Measurements from ENCODE around the gene TEAD1.

TEAD1 gene

DNA sequence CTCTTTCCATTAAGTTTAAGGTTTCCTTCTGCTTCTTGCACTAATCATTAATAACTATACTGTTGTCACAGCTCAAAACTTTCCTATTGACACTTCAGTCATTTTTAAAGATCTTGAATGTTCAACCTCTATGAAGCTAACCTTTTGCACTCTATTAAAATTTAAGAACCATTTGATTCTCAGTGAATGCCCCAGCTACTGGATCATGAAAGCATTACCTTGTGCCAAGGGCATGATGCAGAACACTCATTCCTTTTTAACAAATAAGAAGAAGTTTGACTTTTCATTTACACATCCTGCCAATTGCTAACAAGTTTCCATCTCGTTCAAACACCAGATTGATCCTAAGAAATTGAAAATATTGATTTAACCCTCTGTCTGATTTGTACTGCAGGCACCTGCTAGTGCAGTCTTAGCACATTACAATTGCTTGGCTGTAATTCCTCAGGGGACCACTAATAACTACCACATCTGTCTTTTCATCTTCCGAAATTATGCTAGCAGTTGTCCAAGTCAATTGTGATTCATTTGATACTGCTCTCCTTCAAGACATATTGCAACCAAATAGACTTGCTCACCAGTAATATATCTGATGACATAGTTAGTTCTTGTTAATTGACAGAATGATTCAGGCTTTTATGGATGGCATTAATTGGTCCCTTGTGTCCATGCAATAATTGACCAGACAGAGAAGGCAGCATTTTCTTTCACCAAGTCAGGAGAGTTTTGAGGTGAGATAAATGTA is 158.4 kb downstream of the TEAD1 start:
- DNase-seq (ENCODE audit: low read depth, low spot score), result no peak

DNA sequence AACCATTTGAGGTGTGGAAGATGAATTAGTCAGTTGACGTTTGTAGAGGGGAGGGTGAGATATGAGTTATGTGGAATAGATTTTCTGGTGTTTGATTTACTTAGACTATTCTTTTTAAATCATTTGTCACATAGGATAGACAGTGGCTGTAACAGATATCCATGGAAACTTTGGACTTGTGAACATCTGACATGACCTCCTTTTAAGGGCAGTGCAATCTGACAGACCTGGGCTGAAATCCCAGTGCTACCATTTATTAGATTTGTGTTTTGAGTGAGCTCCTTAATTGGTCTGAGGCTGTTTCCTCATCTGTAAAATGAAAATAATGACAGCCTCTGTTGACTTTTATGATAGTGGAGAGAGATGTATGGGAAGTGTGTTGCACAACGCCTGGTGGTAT is 159.9 kb downstream of the TEAD1 start:
- DNase-seq (ENCODE audit: low read depth, low spot score), result no peak

DNA sequence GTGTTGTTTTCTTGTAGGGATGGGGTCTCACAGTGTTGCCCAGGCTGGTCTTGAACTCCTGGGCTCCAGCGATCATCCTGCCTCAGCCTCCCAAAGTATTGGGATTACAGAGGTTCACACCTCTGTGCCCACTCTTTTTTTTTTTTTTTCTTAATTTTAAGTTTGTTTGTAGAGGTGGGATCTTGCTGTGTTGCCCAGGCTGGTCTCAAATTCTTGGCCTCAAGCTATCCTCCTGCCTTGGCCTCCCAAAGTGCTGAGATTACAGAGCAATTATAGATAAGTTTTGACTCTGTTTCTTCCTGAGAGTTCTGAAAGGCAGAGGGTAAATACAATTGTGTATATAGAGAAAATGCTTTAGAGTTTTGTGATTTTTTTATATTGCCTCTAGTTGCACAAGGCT is 160.4 kb downstream of the TEAD1 start:
- no peak for DNase-seq (ENCODE audit: low read depth, low spot score)

DNA sequence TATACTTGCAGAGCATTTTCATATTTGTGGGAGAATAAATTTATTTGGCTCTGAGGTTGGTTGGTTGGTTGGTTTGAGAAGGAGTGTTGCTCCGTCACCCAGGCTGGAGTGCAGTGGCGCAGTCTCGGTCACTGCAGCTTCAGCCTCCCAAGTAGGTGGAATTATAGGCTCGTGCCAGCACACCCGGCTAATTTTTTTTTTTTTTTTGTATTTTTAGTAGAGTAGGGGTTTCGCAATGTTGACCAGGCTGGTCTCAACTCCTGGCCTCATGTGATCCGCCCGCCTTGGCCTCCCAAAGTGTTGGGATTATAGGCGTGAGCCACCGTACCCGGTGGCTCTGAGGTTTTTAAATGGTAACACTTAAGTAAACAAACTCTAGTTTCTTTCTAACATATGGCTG is 161.1 kb downstream of the TEAD1 start:
- DNase-seq (ENCODE audit: low read depth, low spot score), result no peak

DNA sequence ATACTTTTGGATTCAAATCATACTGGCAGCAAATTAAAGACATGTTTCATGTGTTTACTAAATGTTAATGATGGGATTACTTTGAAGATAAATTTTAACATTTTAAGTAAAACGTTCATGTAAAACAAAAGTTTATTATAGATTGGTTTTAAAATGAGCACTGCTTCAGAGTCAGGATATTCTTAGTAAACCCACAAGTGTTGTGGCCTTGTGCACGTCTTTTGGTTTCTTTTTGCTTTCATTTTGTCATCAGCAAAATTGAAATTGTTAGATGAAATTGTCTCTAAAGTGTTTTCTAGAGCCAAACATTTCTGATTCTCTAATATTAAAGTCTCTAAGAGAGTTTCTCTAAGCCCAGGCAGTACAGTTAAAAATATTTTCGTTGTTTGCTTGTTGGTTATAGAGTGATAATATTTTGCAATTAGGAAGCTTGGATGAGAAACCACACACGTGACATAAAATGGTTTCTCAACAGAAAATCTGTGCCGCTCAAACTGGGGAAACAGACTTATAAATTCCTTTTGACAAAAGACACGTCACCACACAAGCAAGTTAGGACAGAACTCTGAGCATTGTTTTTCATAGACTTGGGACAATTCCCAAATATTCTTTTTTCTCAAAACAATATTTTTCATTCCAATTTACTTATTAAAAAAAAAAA is 164.4 kb downstream of the TEAD1 start:
- no peak for DNase-seq (ENCODE audit: low read depth, low spot score)

DNA sequence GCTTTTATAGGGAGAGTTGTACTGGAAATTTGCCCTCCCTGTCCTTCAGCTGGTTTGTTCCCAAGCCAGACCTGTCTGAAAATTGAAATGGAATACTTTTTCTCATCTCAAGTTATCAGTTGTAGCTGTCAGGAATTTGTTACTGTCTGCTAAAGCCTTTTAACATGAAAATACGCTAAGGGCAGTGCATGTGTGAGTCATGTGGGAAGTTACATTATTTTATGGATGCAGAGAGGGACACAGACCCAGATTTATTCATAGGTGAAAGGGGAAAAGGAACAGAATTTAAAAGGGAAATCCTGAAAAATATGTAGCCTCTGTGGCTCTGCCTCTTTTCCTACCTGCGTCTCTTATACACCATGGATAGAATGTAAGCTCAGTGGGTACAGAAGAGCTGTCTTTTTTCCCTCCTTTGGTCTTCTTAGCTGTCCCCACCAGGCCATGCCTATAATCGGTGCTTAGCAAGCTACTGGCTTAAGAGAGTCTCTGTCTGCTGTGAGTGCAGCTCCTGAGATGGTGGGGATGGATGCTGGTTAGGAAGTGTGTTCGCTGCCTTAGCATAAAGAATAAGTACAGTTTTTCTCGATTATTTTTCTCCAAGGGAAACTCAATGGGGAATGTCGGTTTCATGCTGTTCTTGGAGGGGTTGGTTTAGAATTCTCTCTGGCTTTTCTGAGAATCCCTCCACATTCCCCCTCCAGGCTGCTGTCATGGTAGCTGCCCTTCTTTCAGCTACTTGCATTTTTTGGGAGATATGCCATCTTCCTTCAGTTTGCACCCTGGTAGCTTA is 166.8 kb downstream of the TEAD1 start:
- DNase-seq (ENCODE audit: low read depth, low spot score), result peak; percentile 12

DNA sequence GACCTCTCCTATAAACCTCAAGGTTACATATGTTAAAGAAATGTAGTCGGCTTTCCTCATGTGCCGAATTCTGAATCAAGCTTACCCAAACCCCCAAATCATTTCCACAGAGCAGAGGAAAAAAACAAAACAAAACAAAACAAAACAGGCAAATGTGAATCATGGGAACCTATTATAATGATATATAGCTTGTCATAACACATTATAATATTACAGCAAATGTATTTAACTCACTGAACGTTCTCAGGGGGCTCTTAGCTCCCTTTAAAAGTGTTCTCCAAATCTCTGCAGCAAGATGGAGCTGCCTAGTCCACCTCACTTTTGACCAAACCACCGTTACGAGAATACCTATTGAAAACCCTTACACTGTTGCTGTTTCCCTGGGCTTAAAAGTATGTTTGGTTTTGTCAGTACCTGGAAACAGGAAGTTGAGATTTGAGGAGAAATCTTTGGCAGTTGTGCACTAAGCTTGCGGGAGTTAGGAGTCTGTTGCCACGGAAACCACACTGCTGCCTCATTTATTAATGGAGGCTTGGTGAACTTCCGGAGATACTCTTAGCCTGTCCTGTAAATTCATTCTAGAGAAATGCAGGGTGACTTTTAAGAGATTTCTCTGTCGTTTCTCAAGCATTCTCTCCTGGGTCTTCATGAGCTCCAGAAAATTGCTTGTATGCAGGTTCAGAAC is 167.9 kb downstream of the TEAD1 start:
- no peak for DNase-seq (ENCODE audit: low read depth, low spot score)

DNA sequence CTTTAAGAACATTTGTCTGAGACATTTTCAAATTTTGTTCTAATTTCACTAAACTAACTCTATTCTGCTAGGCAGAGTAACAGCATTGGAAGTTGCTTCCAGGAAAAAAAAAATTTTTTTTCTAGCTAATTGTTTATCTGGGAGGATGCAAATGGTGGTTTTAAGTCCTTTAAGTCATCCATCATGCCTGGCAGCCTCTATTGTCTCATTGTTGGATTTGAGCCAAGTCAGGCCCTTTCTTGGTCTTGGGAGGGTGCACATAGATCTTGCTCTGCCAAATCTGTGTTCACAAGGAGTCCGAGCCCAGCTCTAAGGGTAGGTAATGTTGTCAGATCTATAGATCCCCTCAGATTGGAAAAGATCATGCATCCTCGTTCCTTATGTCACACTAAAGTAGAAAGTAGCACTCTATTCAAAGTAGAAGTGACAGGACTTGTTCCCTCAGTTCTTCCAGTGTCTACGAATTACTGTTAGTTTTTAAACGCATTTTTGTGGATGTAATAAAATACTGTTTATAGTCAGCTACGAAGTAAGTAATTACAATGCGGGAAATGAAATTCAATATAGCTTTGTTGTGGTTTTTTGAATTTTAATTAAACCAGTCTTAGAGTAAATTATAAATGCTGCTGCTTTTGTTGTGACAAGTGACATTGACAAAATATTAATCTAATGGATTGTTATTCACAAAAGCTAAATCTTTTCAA is 168.9 kb downstream of the TEAD1 start:
- DNase-seq (ENCODE audit: low read depth, low spot score), result peak; percentile 74

DNA sequence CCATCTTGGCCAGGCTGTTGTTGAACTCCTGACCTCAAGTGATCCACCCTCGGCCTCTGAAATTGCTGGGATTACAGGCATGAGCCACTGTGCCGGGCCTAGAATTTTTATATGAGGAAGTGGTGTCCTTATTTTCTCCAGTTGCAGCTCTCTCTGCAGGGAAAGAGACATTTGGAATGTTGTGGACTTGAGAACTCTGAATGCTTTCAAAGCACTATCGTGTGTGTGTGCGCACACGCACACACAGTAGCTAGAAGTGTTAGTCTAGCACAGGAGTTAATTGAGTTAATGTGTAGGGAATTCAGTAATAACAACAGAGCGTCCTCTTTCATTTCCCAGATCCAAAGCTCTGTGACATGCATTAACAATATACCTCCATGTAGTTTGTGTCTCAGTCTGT is 170.9 kb downstream of the TEAD1 start:
- no peak for DNase-seq (ENCODE audit: low read depth, low spot score)

DNA sequence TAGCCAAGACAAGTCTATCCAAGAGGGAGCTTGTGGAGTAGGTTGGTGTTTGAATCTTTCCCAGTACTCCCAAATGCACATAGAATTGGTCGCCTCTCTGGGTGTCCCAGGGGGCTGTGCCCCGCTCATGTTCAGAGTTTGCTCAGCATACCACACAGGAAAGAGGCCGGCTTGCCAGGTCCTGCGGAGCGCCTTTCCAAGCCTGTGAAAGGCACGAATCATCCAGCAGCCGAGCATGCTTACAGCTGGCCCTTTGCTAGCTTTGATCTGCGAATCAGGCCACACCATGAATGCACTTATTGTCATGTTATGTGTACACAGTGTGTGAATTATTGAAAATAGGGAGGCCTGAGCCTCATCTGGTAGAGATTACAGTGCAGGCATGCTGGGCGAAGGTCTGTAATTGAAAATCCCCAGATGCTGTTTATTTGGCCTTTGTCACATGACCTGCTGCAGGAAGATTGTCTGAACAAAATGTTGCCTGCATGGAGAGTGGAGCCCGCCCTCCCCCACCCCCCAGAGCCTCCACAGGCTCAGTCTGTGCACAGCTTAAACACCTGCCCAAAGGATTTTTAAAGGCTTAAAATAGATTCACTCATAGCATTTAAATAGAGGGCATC is 171.6 kb downstream of the TEAD1 start:
- no peak for DNase-seq (ENCODE audit: low read depth, low spot score)

DNA sequence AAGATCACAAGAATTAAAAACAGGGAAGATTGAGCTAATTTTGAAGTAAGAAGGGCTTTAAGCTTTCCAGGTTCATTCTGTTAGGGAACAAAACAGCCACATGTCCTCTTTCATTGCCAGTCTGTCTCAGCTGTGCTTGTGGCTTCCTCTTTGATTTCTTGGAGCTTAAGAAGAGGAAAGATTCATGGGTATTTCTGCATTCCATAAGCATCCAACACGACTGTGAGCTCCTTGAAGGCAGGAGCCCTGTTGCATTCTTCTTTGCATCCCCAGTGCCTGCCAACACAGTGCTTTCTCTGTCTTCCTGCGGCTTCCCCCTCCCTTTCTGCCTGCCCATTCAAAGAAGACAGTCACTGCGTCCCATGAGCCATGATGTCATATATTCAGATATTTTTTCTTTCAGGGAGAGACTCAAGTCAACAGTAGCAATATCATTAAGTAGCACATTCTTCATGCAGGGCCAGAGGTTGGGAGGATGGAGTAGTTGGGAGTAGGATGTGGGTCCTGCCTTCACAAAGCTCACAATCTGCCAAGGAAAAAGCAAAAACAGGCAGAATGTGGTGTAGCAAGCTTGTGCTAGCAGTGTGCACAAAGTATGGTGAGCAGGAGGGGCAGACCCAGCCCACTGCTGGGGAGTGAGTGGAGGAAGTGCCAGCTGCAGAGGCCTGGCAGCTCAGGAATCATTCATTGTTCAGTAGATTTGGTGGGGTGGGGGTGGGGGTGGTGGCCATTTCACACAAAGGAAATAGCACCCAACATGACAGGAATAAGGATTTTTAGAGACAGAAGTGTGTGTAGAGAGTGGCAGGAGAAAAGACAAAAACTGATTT is 172.8 kb downstream of the TEAD1 start:
- DNase-seq (ENCODE audit: low read depth, low spot score), result no peak

DNA sequence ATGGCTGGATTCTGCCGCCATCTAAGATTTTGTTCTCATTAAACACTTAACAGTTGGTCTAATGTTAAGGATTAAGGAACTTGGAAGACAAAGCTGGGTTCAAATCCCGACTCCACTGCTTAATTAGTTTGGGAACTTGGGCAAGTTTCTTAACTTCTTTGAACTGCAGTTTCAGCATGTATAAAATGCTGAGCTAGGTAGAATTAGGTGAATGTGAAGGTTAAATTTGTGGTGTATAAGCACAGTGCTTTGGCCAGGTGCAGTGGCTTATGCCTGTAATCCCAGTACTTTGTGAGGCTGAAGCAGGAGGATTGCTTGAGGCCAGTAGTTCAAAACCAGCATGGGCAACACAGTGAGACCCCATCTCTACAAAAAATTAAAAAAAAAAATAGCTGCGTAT is 174.2 kb downstream of the TEAD1 start:
- DNase-seq (ENCODE audit: low read depth, low spot score), result no peak

DNA sequence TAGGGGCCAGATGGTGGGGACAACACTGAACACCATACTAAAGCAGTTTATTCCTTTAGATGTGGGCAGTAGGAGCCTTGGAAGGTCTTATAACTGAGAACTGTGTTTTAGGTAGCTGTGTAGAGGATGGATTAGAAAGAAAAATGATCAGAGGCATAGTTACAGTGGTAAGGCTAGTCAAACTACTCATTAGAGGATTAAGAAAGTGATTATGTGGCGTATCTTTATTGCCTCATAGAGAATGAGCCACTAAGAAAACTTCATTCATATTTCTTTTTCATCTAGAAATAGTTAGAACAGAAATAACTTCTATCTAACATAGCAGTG is 179.1 kb downstream of the TEAD1 start:
- no peak for DNase-seq (ENCODE audit: low read depth, low spot score)

DNA sequence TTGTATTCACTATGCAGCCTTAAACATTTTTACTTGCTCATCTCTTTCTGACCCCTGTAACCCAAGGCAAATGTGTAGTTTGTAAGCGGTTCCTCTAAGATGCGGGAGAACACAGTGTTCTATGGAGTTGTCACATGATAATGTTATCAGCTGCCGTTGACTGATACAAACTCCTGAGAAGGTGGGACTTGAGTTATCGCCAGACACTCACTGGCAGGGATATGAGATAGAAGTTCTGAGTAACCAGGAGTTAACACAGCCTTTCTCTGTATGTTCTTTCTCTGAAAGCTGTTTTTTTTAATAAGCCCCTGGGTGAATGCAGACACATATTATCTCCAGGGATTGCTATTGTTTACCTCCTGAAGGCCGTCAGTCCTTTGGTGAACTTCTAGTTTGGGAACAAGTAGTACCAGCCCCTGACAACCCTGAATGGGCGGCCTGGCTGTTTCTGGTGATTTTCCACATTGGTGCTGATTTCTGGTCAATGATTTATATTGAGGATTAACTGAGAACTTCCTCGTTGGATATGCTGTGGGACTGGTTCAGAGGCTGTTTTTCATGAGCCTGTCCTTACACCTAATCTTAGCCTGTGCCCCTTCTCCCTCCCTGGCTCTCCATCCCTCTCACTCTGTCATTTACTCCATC is 179.6 kb downstream of the TEAD1 start:
- no peak for DNase-seq (ENCODE audit: low read depth, low spot score)

DNA sequence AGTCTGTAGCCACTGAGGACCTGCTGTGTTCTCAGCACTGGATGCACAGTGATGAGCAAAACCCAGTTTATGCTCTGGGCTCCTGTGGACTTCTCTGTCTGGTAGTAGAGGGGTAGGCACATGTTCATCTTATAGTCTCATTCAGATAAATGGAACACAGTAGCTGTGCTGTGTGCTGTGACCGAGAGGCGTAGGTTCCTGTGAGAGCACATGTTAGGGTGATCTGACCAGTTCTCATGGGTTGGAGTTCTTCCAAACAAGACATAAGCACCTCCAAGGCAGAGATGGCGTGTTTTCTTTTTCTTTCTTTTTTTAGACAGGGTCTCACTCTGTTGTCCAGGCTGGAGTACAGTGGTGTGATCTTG is 180.1 kb downstream of the TEAD1 start:
- DNase-seq (ENCODE audit: low read depth, low spot score), result no peak

DNA sequence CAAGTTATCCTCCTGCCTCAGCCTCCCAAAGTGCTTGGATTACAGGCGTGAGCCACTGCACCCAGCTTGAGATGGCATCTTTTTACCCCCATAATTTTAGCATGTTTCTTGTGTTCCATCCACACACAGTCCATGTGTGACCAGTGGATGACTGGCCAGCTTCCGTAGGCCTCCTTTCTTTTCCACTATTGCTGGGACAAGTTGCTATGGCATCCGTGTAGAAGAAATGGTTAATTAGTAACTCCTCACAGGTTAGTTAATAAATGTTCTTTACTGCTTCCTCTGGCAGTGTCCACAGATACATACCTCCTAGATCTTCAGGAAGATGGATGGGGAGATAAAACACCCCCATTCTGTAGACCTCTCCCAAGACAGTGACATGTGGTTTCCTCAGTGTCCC is 180.6 kb downstream of the TEAD1 start:
- DNase-seq (ENCODE audit: low read depth, low spot score), result no peak

DNA sequence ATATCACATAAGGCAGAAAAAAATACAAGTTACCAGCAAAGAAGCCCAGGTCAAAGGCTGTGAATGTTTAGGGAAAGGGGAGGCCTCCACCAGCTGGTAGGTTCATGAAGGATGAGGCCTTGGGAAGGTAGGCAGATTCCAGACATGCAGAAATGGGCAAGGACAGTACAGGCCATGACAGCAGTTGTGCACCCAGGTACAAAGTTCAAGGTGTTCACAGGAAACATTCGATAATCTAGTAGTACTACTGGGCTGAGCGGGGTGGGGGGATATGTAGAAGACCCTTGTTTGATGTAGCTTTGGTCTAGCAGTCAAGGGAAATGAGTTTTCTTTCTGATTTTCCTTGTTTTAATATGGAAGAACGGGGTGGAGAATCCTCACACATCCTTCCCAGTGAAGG is 182.1 kb downstream of the TEAD1 start:
- DNase-seq (ENCODE audit: low read depth, low spot score), result no peak

DNA sequence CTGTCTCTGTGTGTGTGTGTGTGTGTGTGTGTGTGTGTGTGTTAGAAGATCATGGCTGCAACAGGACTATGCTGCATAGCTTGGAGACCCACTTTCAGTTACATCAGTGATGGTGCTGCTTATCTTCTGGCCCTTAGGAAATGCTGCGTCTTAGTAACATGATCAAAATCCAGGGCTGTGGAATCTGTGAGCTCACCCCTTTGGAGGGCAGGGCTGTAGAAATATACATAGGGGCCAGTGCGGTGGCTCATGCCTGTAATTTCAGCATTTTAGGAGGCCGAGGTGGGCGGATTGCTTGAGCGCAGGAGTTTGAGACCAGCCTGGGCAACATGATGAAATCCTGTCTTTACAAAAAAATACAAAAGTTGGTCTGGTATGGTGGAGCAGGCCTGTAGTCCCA is 183.4 kb downstream of the TEAD1 start:
- no peak for DNase-seq (ENCODE audit: low read depth, low spot score)

DNA sequence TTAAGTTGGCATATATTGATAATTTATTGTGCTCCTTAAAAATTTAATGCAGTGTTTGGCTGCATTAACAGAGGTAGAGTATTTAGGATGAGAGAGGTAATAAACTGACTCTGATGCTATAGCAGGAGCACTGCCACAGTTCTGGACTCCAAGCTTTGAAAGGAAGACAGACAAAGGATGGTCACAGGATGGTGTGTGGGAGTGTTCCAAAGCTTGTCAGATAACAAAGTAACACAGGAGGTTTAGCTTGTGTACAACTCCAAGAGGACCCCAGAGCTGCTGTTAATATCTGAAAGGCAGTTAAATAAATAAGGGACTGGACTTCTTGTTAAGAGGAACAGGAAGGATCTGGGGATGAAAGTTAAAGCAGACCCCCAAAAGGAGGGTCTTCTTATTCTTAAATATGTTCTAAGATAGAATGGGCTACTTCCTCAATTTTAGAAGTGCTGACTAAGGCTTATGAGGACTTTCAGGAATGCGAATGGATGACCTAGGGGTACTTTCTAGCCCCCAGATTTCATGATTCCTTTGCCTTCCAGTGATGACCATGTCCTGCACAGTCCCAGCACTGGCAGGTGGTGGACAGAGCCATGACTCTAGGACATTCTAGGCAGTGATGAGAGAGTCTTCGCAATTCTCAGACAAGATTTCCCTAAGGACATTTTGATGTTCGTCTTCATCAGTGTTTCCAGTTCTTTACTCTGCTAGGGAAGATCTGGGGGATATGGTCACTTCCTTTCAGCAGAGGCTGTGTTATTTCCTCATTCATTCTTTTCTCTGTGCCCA is 185.8 kb downstream of the TEAD1 start:
- DNase-seq (ENCODE audit: low read depth, low spot score), result no peak

Measured in ELF-1 (cell line).